Measurements from ENCODE around the gene KNDC1.

The KNDC1 gene

GRCh38 chr10:133179128-133179520 lies 19.1 kb downstream of the KNDC1 start:
- no peak for DNase-seq

DNA sequence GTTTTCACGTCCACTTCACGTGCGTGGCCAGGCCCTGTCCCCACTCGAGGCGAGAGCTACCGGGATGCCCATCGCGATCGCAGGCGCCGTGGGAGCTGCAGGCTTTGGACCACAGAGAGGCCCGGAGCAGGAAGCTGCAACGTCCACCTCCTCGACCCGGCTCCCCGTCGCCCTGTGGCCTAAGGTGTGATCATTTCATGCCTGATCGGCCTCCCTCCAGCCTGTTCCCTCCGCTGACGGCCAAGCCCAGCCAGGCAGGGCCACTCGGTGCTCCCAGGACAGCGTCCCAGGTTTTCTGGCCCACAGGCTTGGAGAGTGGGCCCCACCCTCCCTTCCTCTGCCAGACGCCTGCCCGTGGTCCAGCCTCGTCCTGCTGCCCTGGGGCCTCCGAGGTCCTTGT lies 19.6 kb downstream of the KNDC1 start:
- no peak for DNase-seq

DNA sequence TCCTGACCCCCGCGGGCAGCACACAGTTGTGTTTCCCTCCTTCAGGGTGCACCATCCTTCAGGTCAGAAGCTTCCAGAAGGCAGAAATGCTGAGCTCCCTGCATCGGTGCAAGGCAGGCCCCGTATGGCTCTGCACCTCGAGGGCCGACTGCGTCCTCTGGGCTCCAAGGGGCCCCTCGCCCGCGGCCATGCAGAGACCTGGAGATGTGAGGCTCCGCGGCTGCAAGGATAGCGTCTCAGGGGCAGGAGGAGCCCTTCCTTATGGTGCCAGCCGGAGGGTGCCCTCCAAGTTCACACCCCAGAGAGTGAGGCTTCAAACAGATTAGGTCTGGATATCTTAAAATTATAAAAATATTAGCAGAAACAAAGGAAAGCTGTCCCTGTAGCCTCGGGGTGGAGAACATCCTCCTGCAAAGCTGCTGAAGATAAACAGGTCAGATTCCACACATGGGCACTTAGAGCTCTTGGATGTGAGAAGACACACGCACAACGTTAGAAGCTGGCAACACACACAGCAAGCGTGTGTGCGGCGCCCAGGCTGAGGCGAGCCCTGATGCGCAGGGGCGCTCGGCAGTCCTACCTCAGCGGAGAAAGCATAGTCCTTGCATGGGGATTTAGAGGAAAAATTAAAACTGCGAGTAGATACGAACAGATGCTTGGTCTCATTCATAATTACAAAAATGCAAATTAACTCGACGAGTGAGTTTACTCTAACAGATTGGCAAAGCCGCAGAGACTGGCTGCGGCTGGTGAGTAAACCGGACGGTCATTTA lies 20.4 kb downstream of the KNDC1 start:
- no peak for DNase-seq

DNA sequence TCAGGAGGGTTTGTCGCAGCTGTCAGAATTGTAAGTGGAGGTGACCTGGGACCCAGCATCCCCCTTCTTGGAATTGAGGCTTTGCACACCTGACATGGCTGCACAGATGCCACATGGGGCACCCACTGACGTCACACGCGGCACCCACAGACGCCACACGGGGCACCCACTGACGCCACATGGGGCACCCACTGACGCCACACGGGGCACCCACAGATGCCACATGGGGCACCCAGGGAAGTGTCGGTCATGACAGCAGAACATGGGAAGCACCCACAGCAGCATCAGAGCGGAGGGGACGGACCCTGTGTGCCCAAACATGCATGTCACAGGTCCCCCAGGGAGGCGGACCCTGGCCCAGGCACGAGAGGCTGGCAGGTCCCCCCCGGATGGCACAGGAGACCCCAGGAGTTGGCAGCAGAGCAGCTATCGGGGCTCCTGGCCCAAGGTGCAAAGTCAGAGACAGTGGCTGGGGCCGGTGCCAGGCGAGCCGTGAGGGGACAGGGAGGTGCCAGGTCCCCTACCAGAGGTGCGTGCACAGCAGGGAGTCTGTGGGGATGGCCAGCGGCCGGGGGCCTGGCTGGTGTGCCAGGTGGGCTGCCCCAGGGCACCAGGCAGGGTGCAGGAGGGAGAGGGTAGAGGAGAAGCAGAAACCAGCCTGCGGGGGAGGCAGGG lies 21.1 kb downstream of the KNDC1 start:
- DNase-seq: no peak

GRCh38 chr10:133182190-133182589 lies 22.2 kb downstream of the KNDC1 start:
- no peak for DNase-seq

- DNase-seq: no peak
These were observed 23.0 kb downstream of the KNDC1 start for GRCh38 chr10:133182791-133183645.

- DNase-seq: no peak
These were observed 23.8 kb downstream of the KNDC1 start for GRCh38 chr10:133183646-133184378.

- no peak for DNase-seq
These were observed 24.7 kb downstream of the KNDC1 start for GRCh38 chr10:133184591-133185244.

DNA sequence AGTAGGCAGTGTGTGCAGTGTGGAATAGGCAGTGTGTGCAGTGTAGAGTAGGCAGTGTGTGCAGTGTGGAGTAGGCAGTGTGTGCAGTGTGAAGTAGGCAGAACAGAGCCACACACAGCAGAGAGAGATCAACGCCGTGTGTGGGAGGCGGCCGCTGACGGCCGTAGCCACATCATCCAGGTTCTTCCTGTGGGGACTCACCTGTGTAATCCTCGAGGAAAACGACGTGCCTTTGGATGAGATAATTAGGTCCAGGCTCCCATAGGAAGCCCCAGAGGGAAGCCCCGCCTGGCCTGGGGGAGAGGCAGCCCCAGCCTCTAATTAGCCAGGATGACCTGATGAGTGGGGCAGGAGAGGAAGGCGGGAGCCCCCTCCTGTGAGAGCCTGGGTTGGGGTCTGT lies 25.4 kb downstream of the KNDC1 start:
- DNase-seq: no peak

GRCh38 chr10:133185916-133186315 lies 25.9 kb downstream of the KNDC1 start:
- DNase-seq: no peak

DNA sequence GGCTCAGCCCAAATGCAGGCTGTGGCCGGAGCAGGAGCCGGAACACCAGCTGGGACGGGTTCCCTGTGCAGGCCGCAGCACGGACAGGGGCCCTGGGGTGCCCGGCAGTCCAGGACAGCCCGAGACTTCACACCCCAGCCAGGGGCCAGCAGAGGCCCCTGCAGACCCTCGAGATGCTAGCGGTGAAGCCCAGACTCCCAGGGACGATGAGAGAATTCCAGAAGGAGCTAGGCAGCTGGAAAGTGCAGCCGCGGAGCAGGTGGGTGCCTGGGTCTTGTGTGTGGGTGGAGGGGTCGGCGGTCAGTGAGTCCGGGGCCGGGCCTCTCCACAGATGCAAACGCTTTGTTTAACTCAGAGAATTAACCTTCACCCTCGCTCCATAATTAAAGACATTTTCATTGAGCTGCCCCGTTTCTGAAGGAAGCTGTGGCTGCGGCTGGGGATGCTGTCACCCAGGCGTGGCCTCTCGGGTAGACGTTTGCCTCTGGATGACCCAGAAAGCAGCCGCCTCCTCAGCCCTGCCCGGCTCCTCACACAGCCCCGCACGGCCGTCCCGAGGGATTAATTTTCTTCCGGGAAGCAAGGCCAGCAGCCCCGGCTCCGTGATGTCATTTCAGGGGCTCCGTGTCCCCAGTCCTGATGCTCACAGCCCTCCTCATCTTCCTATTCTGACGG lies 26.5 kb downstream of the KNDC1 start:
- no peak for DNase-seq

DNA sequence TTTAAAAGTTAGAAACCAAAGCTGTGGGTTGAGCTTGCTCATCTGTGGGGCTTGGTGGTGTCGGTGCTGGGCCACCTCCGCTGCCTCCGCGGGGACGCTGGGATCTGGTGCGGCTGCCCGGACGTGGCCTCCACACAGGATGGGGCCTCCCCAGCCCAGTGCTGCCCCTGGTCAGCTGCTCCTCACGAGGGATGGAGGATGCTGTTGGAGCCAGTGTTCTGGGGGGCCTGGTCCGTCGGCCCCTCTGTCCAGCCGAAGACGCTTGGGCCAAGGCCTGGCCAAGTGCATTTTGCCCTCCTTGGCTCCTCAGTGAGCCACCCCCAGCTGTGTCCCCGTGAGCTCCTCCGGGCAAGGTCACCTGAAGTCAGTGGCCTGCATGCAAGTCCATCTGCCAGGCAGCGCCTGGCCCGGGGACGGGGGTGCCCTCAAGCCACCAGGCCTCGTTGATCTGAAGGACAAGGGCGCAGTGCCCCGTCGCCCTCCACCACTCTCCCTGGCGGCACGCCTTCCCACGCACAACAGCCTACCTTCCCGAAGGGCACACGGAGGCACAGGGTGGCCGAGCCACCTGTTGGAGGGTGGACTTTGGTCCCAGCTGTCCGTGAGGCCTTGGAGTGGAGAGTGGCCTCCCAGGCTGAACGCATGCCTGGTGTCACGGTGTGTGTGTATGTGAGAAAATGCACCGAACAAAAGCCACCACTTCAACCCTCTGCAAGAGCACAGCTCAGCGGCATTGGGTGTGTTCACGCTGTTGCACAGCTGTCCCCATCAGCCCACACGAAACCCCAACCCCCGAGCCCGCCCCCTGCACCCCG lies 27.3 kb downstream of the KNDC1 start:
- no peak for DNase-seq

DNA sequence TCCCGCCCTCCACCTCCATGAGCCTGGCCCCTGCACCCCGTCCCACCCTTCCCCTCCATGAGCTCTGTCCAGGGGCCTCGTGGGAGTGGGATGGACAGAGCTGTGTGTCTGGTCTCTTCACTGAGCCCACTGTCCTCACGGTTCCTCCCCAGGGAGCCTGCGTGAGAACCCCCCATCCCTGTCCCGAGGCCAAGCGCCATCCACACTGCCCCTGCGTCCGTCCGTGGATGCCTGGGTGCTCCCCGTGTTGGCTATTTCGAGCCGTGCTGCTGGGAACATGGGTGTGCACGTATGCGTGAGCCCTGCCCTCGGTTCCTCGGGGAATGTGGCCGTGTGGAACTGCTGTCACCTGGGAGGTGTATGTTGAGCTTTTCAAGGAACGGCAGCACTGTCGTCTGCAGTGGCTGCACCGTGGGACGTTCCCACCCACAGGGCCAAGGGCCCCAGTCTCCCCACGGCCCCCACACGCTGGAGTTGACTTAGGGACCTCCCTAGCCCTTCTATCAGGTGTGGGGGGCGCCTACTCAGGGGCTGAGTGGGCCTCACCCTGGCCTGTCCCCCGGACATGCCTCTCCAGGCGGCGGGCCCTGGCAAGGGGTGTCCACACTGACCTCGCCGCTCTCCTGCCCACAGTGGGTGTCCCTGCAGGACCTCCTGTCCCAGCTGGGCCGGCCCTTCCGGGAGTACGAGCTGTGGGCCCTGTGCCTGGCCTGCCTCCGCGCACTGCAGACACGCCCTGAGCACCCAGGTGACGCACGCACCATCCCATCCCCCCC lies 28.1 kb downstream of the KNDC1 start:
- DNase-seq: no peak

- no peak for DNase-seq
These were observed 29.2 kb downstream of the KNDC1 start for GRCh38 chr10:133189256-133189655.

GRCh38 chr10:133189726-133190125 lies 29.7 kb downstream of the KNDC1 start:
- DNase-seq: no peak

- DNase-seq: no peak
These were observed 30.2 kb downstream of the KNDC1 start for GRCh38 chr10:133190225-133190624.

GRCh38 chr10:133191651-133192050 lies 31.6 kb downstream of the KNDC1 start:
- DNase-seq: no peak

DNA sequence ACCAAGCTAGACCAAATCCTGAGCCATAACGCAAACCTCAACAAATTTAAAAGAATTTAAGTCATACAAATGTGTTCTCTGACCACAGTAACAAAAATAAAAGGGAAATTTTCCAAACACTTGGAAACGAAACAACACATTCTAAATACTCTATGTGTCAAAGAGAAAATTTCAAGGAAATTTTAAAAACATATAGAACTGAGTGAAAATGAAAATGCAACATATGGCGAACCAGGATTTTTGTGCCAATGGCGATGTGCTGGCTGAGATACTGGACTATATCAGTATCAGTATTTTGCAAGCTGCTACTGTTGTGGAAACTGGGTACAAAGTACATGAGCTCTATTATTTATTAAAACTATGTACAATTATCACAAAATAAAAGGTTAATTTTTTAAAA lies 34.1 kb downstream of the KNDC1 start:
- DNase-seq: no peak

DNA sequence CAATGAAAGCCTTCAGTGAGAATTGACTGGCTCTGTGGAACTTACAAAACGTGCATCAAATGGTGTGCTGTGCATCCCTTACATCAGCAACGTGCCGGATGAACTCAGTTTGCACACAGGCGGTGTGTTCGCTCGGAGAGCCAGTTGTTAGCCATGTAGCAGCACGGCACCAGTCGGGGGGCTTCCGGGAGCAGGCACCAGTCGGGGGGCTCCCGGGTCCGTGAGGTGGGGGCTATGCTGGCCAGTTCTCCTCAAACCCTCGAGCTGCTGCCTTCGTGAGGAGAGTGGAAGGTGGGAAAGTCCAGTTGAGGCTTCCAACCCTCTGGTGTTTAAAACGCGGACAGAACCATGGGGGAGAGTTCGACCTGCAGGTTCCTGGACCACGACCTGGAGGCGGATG lies 35.1 kb downstream of the KNDC1 start:
- no peak for DNase-seq

DNA sequence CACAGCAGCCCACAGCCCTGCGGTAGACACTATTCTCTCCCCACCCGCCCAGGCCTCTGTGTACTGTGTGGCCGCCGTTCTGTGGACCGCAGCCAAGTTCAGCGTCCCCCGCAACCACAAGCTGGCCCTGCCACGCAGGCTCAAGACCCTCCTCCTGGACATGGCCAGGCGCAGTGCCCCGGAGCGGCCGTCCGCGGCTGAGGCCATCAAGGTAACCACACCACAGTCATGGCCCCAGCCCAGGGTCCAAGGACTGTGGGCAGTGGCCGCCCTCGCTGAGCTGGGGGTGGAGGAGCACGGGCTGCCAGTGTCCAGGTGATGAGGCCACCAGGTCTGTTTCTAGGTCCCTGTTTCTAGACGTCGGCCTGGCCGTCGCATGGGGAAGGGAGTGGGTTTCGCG lies 35.6 kb downstream of the KNDC1 start:
- no peak for DNase-seq

Measured in activated CD4-positive, alpha-beta T cell treated with anti-CD3 and anti-CD28 coated beads, Interleukin-2, amount 50 U/mL, for 1 hour (primary cell).